GM18517 (cell line): ENCODE results near the gene CHI3L1.

ENCODE experiments used
- ATAC-seq: cut with Tn5 transposase; IDR thresholded peaks from one replicate; pipeline ENCODE4 v1.9.1; 2021; ENCODE audit warnings: mild to moderate bottlenecking, moderate library complexity; ENCODE audit not compliant: unreplicated experiment

Gene CHI3L1

GRCh38 chr1:203206129-203206687, 19.7 kb upstream of the CHI3L1 start:
- no peak for ATAC-seq

- ATAC-seq, result no peak
Observed at GRCh38 chr1:203204756-203205155, 18.3 kb upstream of the CHI3L1 start.

GRCh38 chr1:203202431-203203245, 16.1 kb upstream of the CHI3L1 start:
- ATAC-seq, result no peak

- no peak for ATAC-seq
Observed at GRCh38 chr1:203201516-203202205, 15.2 kb upstream of the CHI3L1 start.

GRCh38 chr1:203200916-203201315, 14.4 kb upstream of the CHI3L1 start:
- no peak for ATAC-seq

- ATAC-seq, result no peak
Observed at GRCh38 chr1:203199816-203200571, 13.5 kb upstream of the CHI3L1 start.

- ATAC-seq, result no peak
Observed at GRCh38 chr1:203199481-203199815, 12.9 kb upstream of the CHI3L1 start.

GRCh38 chr1:203199002-203199401, 12.5 kb upstream of the CHI3L1 start:
- no peak for ATAC-seq

- ATAC-seq, result no peak
Observed at GRCh38 chr1:203197625-203198024, 11.1 kb upstream of the CHI3L1 start.

GRCh38 chr1:203196371-203196770, 9.9 kb upstream of the CHI3L1 start:
- no peak for ATAC-seq

- no peak for ATAC-seq
Observed at GRCh38 chr1:203190949-203191348, 4.4 kb upstream of the CHI3L1 start.

GRCh38 chr1:203189951-203190352, 3.4 kb upstream of the CHI3L1 start:
- no peak for ATAC-seq

GRCh38 chr1:203188686-203189232, 2.3 kb upstream of the CHI3L1 start:
- no peak for ATAC-seq

GRCh38 chr1:203187689-203188264, 1.3 kb upstream of the CHI3L1 start:
- no peak for ATAC-seq

GRCh38 chr1:203187304-203187685, 791 bp upstream of the CHI3L1 start:
- no peak for ATAC-seq

- no peak for ATAC-seq
Observed at GRCh38 chr1:203186091-203186445, 436 bp downstream of the CHI3L1 start.

GRCh38 chr1:203185585-203185984, 919 bp downstream of the CHI3L1 start:
- no peak for ATAC-seq

GRCh38 chr1:203185061-203185461, 1.4 kb downstream of the CHI3L1 start:
- ATAC-seq, result no peak

- ATAC-seq, result no peak
Observed at GRCh38 chr1:203184467-203184866, 2.0 kb downstream of the CHI3L1 start.

- ATAC-seq, result no peak
Observed at GRCh38 chr1:203183828-203184227, 2.7 kb downstream of the CHI3L1 start.

- no peak for ATAC-seq
Observed at GRCh38 chr1:203182387-203182953, 4.0 kb downstream of the CHI3L1 start.
